GM12864 (cell line): ENCODE measurements around the gene VARS1.

Source experiments
- DNase-seq: peaks from one replicate; pipeline ENCODE4 v3.0.0-alpha.2; 2011; ENCODE audit warnings: low read depth
- H3K4me3 ChIP-seq: 2 replicates; pipeline ENCODE4 v1.5.1; 2011; ENCODE audit warnings: mild to moderate bottlenecking, low read depth, low read length, control low read depth
- TF ChIP-seq, protein P1 (sequence below): IDR thresholded peaks from 2 replicates; pipeline ENCODE4 v1.5.1; 2011; ENCODE audit warnings: low read depth, mild to moderate bottlenecking, moderate library complexity, low read length, control low read depth, inconsistent platforms; ENCODE audit errors: missing control alignments

Gene VARS1

DNA sequence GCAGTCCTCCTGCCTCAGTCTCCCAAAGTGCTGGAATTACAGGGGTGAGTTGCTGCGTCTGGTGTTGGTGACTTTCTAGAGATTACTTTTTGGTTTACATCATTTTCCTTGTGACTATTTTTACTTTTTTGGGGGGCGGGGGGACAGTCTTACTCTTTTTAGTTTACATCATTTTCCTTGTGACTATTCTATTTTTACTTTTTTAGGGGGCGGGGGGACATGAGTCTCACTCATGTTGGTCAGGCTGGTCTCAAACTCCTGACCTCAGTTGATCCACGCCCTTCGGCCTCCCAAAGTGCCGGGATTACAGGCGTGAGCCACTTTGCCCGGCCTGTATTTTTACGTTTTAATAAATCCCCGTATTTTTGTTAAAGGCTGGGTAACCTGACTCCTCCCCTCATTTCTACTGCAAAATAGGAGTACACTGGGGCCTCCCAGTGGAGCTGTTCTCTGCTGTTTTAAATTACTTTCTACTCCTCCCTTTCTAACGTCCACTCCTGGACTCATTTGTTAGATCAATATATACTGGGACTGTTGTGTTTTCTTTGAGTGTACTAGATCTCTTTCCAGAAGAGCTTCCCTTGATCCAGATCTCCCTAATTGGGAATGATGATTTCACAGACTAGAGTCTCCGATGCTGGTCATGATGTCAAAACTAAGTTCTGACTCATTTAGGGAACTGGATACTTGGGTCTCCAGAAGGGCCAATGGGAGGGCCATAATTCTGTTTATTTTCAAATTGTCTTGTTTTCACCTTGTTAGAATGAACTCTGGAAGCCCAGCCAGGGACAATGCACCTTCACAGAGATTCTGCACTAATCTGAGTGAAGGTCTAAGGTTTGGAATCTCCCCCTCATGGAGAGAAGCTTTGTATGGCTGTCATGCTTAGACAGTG is 41.2 kb upstream of the VARS1 start:
- no peak for DNase-seq
- H3K4me3 ChIP-seq = peak overlapping the region; percentile 96
- TF ChIP-seq, protein P1, sequence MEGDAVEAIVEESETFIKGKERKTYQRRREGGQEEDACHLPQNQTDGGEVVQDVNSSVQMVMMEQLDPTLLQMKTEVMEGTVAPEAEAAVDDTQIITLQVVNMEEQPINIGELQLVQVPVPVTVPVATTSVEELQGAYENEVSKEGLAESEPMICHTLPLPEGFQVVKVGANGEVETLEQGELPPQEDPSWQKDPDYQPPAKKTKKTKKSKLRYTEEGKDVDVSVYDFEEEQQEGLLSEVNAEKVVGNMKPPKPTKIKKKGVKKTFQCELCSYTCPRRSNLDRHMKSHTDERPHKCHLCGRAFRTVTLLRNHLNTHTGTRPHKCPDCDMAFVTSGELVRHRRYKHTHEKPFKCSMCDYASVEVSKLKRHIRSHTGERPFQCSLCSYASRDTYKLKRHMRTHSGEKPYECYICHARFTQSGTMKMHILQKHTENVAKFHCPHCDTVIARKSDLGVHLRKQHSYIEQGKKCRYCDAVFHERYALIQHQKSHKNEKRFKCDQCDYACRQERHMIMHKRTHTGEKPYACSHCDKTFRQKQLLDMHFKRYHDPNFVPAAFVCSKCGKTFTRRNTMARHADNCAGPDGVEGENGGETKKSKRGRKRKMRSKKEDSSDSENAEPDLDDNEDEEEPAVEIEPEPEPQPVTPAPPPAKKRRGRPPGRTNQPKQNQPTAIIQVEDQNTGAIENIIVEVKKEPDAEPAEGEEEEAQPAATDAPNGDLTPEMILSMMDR = no peak

DNA sequence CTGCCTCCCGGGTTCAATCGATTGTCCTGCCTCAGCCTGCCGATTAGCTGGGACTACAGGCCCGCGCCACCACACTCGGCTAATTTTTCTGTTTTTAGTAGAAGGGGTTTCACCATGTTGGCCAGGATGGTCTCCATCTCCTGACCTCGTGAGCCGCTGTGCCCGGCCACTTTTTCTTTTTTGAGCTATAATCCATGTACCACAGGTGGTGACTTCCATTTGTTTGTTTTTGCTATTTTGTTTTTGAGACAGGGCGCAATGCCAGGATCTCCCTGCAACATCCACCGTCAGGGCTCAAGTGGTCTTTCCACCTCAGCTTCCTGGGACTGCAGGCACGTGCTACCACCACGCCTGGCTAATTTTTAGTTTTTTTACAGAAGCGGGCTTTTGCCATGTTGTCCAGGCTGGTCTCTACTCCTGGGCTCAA is 40.5 kb upstream of the VARS1 start:
- TF ChIP-seq, protein P1 = no peak
- H3K4me3 ChIP-seq = peak overlapping the region; percentile 96
- no peak for DNase-seq

DNA sequence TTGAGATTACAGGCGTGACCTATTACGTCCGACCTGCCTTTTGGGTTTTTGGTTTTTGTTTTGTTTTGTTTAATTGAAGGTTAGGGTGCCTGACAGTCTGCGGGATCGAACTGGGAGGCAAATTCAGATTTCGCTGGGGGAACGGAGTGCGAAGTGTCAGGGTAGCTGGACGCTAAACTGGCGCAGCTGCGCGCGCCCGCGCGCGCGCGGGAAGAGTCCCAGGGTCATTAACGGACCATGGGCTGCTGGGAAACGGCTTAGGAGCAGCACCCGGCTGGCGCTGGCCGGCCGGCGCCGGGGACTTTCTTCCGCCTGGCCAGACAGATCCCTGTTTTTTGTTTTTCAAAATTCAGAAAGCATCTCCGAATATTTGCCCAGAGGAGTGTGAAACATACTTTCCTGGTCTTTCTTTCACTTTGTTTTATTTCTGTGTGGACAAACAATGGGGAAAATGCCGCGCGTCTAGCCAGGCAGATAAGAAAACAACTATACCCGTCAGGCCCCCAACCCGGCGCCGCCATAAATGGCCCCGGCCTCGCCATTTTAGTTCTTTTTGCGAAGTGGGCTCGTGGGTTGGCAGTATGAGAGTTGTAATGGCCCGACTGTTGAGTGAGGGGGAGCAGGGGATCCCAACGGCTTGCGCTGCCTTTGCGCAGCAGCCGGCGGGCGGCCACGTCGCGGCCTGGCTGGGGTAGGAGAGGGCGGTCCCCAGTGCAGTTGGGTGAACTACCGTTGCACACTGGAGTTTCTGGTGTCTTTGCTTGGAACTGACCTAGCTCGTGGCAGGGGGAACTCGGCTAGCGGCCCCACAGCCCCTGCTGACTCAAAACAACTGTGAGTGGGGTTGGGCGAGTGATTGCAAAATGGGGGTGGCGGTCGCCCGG is 39.1 kb upstream of the VARS1 start:
- DNase-seq = peak; percentile 67
- peak overlapping the region; percentile 96 for H3K4me3 ChIP-seq
- TF ChIP-seq, protein P1 = no peak

DNA sequence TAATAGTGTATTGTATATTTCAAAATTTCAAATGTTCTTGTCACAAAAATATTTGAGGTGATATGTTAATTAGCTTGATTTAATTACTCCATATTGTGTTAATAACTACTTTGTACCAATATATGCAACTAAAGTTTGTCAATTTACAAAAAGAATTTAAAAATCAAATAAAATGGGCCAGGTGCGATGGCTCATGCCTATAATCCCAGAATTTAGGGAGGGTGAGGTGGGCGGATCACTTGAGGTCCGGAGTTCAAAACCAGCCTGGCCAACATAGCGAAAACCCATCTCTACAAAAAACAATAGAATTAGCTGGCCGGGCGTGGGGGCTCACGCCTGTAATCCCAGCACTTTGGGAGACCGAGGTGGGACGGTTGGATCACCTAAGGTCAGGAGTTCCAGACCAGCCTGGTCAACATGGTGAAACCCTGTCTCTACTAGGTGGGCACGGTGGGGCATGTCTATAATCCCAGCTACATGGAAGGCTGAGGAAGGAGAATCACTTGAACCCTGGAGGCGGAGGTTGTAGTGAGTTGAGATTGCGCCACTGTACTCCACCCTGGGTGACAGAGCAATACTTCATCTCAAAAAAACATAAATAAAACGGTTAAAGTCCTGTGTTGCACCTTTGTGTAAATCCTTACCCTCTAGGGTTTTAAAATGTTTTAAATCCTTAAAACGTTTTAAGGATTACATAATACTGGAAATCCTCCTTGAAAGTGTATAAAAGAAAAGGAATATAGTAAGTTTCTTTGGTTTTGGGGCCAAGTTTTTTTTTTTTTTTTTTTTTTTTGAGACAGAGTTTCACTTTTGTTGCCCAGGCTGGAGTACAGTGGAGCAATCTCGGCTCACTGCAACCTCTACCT is 36.0 kb upstream of the VARS1 start:
- TF ChIP-seq, protein P1 = no peak
- peak overlapping the region; percentile 60; the same call in 1 of the 2 replicates for H3K4me3 ChIP-seq
- DNase-seq = no peak

DNA sequence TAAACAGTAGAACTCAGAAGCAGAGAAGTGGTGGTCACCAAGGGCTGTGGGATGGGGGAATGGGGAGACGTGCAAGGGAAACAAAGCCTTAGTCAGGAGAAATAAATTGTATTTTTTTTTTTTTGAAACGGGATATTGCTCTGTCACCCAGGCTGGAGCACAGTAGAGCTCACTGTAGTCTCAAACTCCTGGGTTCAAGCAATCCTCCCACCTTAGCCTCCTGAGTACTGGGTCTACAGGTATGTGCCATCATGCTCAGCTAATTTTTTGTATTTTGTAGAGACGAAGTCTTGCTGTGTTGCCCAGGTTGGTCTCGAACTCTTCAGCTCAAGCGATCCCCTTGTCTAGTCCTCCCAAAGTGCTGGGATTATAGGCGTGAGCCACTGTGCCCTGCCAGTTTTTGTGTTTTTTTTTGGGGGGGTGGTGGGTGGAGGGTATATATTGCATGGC is 35.4 kb upstream of the VARS1 start:
- no peak for DNase-seq
- TF ChIP-seq, protein P1 = no peak
- H3K4me3 ChIP-seq = peak overlapping the region; percentile 60

DNA sequence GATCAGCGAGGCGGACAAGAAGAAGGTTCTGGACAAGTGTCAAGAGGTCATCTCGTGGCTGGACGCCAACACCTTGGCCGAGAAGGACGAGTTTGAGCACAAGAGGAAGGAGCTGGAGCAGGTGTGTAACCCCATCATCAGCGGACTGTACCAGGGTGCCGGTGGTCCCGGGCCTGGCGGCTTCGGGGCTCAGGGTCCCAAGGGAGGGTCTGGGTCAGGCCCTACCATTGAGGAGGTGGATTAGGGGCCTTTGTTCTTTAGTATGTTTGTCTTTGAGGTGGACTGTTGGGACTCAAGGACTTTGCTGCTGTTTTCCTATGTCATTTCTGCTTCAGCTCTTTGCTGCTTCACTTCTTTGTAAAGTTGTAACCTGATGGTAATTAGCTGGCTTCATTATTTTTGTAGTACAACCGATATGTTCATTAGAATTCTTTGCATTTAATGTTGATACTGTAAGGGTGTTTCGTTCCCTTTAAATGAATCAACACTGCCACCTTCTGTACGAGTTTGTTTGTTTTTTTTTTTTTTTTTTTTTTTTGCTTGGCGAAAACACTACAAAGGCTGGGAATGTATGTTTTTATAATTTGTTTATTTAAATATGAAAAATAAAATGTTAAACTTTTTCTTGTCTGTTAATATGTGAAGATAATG is 34.2 kb upstream of the VARS1 start:
- DNase-seq = no peak
- TF ChIP-seq, protein P1 = peak; percentile 12
- peak overlapping the region; percentile 60 for H3K4me3 ChIP-seq
